ENCODE data around the gene MYH9. TPM values are rescaled to one million over a fixed set of nuclear protein-coding genes. Genes with fewer than 3 reads are reported as not detected.

The MYH9 gene
- polyA plus RNA-seq, 1 of the 3 experiments (the other 2 are of a cell fraction): 303 TPM

GRCh38 chr22:36411589-36412258, 24.0 kb upstream of the MYH9 start:
- POLR2A ChIA-PET: no interaction called here
- CTCF ChIA-PET: interaction anchor here (1.1 kb wide), 1 partner anchor 64 kb away, joined by 3 read pairs; no protein-coding TSS in a partner anchor
- WGBS (ENCODE audit: low lambda C conversion rate): 79% methylated on average over 6 of the region's 6 CpGs

More at GRCh38 chr22:36411589-36412258, 24.0 kb upstream of the MYH9 start:
- no peaks in the 10 kb centered on the region for H3K27me3 ChIP-seq (ENCODE audit: insufficient read depth)
- no peaks in the 10 kb centered on the region for H3K9me3 ChIP-seq
- H3K27ac ChIP-seq (ENCODE audit: low read depth in 2 of 2, low read length in 1 of 2): no peak overlapping the region
- DNase-seq: no peak
- no peaks in the 10 kb centered on the region for H3K4me1 ChIP-seq (ENCODE audit: control insufficient read depth in 1 of 2, insufficient read depth in 2 of 2, low read depth in 1 of 2, low read length in 1 of 2)
- no peak overlapping the region for H3K9ac ChIP-seq
- no peaks in the 10 kb centered on the region for H3F3A ChIP-seq (replicated peaks; ENCODE audit: insufficient read depth)
- no peaks in the 10 kb centered on the region for H3K9me2 ChIP-seq
- no peaks in the 10 kb centered on the region for H4K20me1 ChIP-seq (ENCODE audit: insufficient read depth)
- H3K4me3 ChIP-seq (ENCODE audit: low read depth in 2 of 2, low read length in 1 of 2): no peak overlapping the region
- H3K79me2 ChIP-seq (ENCODE audit: insufficient read depth): no peaks in the 10 kb centered on the region
- H2AFZ ChIP-seq (ENCODE audit: low read depth): no peak overlapping the region
- no peak overlapping the region for H3K4me2 ChIP-seq
- no peaks in the 10 kb centered on the region for H3K36me3 ChIP-seq (replicated peaks in 1 of 2; ENCODE audit: control insufficient read depth in 1 of 2, insufficient read depth in 2 of 2, low read length in 1 of 2)
- TF ChIP-seq ZBTB33 (IDR thresholded peaks at IDR 0.05; ENCODE audit: borderline replicate concordance, low read depth) (no peak), FOXM1 (IDR thresholded peaks at IDR 0.05; ENCODE audit: low read depth) (no peak), NFIC (IDR thresholded peaks at IDR 0.05; ENCODE audit: borderline replicate concordance) (peak; percentile 35; the same call in 1 of the 2 replicates), PBX3 (IDR thresholded peaks at IDR 0.05) (no peak), USF2 (IDR thresholded peaks at IDR 0.05; ENCODE audit: borderline replicate concordance, low read depth, low read length) (no peak), MAX (IDR thresholded peaks at IDR 0.05; ENCODE audit: low read depth) (no peak)

All from SK-N-SH (cell line).